ENCODE results near the gene ROBO1.
"Not testable (repeated sequence)": the region's sequence is repeated elsewhere in the genome, so short reads cannot be mapped to it uniquely, and the experiment has no call there.

Gene ROBO1

DNA sequence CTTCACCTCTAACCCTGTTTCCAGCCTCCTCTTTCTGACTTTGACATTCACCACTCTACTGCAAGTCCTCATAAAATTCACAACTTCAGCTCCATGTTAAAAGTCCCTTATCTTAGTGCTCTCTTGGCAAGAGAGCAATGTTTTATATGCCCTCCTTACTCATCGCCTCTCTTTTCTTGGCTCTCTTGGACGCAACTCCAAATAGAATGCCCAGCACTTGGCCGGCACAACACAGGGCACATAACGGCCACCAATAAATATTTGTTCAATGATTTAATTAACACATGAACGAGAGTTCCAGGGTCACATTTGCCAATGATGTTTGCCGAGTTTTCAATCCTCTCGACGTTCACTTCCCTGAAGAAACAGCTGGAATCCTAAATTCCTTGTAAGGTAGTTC, 401.4 kb downstream of the ROBO1 start:
- no peak for DNase-seq

DNA sequence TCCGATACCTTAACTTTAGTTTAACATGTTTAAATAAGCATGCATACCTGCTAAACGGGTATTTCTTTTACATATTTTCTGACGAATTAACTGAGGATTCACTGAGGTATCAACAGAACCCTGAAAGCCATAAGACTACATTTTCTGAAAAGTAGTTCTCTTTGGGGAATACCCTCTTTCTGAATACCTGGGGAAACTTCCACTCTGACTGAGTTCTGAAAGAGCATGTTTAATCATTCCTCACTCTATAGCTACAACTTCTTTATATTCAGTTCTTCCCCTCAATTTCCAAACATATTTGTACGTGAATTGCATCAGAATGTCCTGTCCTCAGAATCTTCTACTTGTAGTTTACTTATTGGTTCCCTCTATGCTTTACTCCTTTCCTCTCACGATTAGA, 403.0 kb downstream of the ROBO1 start:
- no peak for DNase-seq

DNA sequence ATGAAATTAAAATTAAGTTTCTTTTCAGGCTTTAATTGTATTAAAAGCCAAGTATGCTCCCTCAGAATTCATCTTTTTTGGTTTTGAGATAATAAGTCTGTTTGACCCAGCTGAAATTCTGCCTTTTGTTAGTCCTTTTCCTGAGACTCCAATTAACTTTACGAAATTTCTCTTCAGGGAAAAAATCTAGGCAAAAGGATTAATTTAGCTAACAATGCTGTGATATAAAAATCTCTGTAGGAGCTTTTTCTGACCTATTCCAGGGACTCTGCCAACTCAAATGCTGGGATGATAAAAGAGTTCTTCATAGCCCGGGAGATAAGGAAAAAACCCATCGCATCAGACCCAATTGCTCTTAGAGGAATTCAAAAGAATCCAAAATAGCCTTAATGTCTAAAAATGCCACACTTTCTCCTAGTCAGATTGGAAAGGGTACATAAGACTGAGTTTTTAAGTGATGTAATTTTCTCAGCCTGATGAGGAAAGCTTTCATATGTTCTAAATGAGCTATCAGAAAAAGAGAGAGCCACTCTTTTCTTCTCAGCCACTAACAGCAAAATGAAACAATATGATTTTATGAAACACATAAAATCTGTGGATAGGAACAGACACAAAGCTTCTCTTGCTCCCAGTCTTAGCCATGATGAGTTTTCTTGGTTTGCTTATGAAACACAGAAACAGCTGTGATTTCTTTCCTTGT, 405.1 kb downstream of the ROBO1 start:
- DNase-seq = no peak

DNA sequence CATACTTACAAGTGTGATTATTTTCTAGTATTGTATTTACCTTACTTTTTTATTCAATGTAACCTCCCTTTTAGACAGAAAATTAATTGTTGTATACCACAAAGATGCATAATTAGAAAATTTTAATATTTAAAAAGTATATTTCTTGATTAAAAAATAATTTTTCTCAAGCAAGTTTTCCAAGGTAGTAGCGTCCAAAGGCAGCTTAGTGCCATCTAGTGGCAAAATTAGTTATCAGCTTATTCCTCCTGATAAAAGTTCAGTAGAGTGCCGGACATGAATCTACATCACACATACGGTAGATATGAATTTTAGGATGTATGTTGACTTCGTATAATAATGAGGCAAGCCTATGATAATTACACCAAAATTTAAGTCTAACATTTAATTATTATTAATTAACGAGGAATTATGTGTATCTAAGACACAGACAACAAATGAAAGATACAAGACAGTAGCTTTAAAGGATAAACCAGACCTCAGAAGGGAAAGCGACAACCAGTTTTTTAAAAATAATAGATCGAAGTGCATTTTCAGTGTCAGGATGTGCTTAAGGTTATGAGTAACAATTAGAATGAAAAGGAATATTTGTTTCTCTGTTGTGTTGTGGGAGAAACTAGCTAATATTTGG, 405.9 kb downstream of the ROBO1 start:
- no peak for DNase-seq

DNA sequence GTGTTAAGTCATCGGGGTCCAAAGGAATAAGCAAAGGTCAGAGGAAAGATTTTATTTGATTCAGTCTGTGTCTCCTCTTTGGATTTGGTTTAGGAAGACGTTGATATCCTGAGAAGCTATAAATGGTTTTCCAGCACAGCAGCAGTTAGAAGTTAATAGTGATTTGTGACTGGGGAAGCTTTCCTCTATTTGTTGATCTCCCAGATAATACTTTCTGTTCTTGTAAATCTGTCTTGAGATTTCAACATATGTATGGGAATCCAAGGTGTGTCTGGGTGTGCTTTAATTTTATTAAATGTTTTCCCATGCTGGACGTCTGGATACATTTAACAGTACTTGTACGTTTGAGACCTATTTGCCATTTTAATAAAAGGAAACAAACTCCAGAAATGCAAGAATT, 409.5 kb downstream of the ROBO1 start:
- DNase-seq = no peak

DNA sequence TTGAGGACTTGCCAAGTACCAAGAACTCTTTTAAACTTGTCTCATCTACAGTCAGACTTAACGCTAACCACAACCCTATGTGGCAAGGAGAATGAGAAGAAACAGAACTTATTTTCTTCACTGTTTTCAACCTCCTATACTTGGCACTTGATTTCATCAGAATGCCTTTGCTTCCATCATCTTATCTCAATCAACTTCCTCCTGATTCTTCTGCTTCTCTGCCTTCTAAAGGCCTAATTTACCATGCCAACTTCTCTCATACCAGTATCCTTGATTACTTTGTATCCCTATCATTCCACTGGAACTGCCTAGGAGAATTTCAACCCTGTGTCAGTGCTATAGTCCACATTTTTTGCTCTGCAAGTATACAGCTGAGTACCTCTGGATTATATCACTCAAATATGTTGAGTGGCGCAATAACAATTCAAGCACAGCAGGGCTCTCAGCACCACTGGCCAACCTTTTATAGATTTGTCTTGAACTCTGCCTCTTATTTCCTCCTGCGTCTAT, 413.6 kb downstream of the ROBO1 start:
- no peak for DNase-seq

DNA sequence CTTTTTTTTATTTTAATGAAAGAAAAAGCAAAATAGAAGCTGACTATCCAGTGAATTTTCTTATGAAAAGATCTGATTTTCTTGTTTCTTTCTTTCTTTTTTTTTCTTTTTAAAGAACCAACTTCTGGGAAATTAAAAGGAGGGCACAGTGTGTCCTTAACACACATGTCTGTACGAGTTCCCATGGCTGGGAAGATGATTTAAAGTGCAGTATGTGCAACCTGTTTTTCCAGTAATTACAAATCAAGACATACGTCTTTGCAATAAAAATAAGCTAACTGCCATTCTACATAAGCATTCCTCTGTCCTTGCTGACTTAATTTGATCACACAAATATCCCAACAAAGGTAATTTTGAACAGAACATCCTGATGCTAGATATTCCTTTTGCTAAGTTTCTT, 416.1 kb downstream of the ROBO1 start:
- DNase-seq = no peak

DNA sequence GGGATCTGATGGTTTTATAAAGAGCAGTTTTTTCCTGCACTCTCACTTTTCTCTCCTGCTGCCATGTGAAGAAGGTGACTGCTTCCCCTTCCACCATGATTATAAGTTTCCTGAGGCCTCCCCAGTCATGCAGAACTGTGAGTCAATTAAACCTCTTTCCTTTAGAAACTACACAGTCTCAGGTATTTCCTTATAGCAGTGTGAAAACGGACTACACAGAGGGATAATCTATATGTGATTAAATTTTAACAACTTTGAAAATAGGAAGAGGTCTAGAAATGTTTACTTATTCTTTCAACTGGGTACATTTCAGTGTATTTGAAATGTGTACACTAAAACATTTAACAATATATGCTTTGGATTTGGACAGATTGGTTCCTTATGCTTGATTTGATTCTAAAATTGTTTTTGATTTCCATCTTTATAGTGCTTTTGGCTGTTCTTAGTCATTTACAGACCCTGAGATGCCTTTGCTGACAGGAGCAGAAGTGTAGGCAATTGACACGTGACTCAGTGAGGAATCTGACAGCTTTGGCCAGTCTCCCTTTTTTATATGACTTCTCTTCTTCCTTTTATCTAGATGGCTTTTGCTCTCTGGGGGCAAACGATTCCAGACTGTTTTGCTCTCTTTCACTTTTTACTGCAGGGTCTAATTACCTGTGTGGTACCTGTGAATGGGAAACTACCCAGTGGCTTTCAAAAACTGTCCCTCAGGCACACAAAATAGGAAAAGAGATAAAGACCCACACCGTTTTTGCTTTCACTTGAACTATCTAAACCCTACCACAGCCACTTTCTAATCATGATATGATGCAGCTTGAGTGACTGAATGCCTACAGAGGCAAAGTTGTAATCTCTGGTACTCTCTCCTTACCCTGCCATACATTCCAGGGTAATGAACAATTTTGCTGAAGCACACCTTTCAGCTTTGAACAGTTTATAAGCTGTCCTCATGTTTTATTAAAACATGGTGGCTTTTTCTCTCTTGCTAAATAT, 422.6 kb downstream of the ROBO1 start:
- DNase-seq = no peak

DNA sequence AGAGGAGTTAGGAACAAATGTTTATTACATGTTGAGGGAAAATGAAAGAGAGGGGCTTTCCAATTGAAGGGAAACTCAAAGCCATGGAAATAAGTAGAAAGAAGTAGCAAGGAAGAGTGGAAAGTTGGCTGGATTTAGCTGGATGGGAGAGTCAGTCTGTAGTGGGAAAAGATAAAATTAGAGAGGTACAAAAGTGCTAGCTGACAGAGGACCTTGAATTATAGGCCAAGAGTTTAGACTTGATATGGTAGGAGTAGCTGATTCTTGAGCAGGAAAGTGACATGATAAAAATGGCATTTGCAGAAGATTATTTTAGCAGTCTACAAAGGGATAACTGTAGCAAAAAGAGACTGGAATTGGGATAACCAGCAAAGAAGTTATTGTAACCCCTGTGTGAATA, 425.8 kb downstream of the ROBO1 start:
- DNase-seq = no peak

DNA sequence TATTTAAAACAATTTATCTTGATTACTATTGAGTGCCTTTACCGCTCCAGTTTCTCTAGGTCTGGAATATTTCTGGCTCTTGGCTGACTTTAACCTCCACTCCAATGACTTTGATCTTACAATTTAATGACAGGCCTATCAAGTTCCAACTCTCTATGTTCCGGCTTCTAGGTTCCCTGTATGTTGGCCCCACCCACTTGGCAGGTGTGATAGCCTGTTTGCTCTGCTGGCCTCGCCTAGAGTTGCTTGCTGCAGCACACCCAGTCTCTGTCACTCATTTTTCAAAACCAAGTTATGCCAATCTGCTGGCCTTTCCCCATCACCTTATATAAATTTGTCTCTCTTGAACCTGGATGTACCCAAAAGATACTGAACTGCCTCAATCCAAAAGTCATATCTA, 428.0 kb downstream of the ROBO1 start:
- DNase-seq = no peak

DNA sequence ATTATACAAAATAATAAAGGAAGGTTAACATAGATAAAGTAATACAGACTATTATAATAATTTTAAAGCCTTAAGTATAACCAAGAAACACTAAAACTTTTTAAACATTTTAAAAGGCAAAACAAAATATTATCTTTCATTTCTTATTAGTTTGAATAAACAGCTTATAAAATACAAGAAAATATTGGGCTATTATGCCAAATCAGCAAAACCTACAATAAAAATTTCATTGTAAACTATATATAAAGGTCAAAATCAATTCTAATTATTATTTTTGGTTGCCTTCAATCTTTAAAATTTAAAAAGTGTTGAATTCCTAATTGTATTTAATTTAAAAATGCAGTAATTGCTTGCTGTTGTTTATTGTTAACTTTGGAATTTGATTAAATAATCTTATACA, 430.0 kb downstream of the ROBO1 start:
- no peak for DNase-seq

DNA sequence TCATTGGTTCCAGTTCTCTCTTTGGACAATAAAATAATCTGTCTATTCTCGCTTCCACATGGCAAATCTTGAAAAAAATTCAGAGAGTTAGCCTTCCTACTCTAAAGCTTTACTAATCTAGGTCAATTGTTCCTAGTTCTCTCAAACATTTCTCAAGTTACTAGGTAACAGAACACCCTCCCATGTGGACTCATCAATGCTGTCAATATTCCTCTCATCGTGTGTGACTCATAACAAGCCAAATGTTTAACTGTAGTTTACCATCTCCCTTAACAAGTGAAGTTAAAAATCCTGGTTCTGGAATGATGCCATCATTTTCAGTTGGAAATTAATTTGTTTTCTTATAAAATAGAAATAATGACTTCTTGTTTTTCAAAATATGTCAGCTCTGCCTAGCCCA, 438.6 kb downstream of the ROBO1 start:
- DNase-seq = no peak

DNA sequence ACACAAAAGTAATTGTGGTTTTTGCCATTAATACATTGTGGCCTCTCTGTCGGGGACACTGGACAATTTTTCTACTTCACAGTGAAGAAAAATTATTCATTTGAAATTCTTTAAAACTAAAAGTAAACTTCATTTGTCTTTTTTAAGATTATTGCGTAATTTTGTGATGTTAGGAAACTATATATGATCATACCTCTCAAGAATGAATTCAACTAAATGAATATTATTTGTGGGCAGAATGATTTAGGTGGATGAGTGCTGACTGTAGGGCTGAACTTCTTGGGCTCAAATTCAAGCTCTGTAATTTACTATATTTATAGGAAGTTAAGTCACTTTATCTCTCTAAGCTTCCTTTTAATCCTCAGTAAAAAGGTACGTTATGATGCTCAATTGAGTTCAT, 441.2 kb downstream of the ROBO1 start:
- no peak for DNase-seq

DNA sequence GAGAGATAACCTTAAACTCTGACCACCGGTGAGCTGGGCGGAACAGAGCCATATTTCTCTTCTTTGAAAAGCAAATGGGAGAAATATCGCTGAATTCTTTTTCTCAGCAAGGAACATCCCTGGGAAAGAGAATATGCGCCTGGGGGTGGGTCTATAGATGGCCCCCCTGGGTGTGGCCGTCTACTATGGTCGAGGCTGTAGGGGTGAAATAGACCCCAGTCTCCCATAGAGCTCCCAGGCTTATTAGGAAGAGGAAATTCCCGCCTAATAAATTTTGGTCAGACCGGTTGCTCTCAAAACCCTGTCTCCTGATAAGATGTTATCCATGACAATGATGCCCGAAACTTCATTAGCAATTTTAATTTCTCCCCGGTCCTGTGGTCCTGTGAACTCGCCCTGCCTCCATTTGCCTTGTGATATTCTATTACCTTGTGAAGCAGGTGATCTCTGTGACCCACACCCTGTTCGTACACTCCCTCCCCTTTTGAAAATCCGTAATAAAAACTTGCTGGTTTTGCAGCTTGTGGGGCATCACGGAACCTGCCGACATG, 441.9 kb downstream of the ROBO1 start:
- not testable (repeated sequence) for DNase-seq

DNA sequence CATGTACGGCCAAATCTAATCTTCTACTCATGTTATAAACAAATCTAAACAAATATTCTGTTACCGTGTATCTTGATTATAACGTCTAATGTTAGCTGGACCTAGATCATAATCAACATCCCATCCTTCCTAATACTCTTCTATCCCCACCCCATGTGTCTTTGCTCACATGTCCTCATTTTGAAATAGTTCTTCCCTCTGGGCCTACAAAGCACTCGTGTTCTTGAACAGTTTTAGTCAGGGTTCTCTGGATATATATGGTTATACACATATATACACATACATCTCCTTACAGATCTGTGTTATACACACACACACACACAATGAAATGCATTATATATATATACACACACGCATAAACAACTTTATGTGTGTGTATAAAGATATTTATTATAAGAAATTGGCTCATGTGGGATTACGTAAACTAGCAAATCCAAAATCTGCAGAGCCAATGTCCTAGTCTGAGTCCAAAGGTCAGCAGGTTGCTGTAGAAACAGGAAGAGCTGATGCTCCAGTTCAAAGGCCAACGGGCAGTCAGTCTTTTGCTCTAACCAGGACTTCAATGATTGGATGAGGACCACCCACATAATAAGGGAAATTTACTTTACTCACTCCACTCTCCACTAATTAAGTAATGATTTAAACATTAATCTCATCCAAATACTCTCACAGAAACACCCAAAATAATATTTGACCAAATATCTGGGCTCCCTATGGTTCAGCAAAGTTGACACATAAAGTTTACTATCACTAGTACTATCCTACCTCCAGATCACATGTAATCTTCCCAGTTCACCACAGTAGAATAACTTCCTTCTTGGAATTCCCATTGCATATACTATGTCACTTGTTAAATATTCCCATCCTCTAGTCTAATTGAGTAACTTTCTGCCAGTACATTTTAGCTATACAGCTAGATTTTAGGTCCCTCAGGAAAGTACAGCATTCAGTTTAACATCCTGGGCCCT, 450.0 kb downstream of the ROBO1 start:
- no peak for DNase-seq

DNA sequence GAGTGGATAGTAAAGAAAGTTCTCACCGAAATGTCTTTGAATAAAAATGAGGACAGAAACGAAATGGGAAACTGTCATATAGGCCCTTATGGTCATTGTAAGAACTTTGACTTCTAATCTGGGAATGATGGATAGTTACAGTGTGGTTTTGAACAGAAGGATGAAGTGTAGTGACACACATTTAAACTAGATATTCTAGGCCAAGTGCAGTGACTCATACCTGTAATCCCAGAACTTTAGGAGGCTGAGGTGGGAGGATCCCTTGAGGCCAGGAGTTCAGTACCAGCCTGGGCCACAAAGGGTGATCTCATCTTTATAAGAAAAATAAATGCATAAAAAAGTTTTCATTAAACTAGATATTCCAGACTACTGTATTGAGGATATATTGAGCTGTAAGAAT, 452.8 kb downstream of the ROBO1 start:
- no peak for DNase-seq

DNA sequence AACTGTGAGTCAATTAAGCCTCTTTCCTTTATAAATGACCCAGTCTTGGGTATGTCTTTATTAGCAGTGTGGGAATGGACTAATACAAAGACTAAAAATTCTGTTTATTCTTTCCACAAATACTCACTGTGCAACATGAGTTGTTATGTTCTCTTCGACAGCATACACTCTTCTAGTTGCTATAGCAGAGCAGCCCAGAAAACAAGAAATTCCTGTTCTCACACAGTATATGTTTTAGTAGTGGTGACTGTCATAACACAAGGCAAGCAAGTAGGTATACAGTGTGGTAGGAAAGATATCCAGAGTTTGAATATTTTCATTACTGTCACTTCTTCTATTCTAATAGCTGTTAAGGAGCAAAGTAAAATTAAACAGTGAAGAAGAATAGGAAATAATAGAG, 453.3 kb downstream of the ROBO1 start:
- no peak for DNase-seq

DNA sequence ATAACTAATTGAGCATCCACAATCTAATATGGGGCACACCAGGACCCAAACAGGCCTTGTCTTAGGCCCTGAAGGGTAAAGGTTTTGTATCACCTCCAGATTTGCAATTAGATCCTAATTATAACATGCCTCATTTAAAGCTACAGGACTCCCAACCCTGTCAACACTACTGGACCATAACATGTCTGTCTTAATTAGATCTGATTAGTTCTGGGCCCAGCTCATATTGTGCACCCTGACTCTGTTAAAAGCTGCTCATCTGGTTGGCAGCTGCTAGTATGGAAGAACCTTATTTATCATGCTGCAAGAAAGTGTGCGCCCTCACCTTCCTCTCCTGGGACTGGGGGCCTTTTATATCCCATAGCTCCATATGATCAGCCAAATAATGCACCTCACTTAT, 457.8 kb downstream of the ROBO1 start:
- no peak for DNase-seq

DNA sequence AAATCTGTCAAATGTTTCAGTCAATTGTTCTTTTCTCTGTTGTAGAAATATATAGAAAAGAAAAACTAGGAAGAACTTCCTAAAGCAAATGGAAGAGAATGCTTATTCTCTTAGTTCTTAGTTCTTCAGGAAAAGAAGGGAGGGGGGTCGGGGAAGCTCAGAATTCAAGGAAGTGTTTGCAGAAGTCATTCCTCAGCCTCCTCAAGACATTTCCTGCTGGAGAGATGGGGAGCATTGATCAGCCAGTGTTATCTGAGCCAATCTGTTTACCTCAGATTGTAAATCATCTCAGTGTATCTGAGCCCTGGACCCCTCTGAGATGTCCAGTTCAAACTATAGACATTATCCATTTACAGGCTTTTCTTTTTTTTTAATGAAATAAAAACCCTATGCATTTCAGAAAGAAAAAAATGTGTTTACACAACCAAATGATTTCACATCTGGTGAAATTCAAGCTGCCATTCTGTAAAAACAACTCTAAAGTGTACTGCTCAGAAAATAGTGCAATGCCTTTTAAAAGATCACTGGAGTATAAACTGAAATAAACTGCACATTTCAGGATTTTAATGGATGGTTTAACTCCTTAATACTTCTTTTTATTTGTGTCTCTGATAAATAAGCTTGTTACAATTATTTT, 460.7 kb downstream of the ROBO1 start:
- no peak for DNase-seq

DNA sequence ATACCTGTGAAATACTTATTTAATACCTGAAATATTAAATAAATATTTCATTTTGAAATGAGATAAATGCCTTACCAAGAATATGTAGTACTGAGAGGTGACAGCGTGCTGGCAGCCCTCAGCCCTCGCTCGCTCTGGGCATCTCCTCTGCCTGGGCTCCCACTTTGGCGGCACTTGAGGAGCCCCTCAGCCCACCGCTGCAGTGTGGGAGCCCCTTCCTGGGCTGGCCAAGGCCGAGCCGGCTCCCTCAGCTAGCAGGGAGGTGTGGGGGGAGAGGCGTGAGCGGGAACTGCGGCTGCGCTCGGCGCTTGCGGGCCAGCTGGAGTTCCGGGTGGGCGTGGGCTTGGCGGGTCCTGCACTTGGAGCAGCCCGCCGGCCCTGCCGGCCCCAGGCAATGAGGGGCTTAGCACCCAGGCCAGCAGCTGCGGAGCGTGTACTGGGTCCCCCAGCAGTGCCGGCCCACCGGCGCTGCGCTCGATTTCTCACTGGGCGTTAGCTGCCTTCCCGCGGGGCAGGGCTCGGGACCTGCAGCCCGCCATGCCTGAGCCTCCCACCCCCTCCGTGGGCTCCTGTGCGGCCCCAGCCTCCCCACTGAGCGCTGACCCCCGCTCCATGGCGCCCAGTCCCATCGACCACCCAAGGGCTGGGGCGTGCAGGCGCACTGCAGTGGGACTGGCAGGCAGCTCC, 467.7 kb downstream of the ROBO1 start:
- DNase-seq = not testable (repeated sequence)

All from activated CD4-positive, alpha-beta T cell treated with anti-CD3 and anti-CD28 coated beads, Interleukin-2, amount 50 U/mL, for 4 hours (primary cell).